PC-9 (cell line): ENCODE measurements around the gene SNAP23. TPM values are rescaled to one million over a fixed set of nuclear protein-coding genes. Genes with fewer than 3 reads are reported as not detected.
A peak's percentile ranks its signal among the peaks of the same experiment; 100 is the strongest.

Source experiments
- BruUV-seq: library from RNA; stranded (reverse); fragments of 400-500 nt; replicated peaks from 2 replicates; lab custom pipeline; 2021; lab: Mats Ljungman, UMichigan
- CTCF ChIA-PET: fragments of 300-600 bp; sonication (Branson Sonifier 250); formaldehyde crosslinking; loops from one replicate; lab custom pipeline; 2022; ENCODE audit warnings: antibody characterized with exemption; lab: Charles Lee
- POLR2A ChIA-PET: fragments of 300-600 bp; sonication (Branson Sonifier 250); formaldehyde crosslinking; loops from one replicate; lab custom pipeline; 2022; ENCODE audit warnings: antibody characterized with exemption; ENCODE audit not compliant: unreplicated experiment; lab: Charles Lee
- DNase-seq, 2 experiments: peaks; one replicate each; pipeline versions ENCODE4 v3.0.0 to v3.0.0-alpha.2; 2015 to 2022; ENCODE audit warnings: mixed read lengths in 1 of 2
- H2AFZ ChIP-seq: fragments of 200-600 bp; sonication (generic); 2 replicates; pipeline ENCODE4 v1.8.1; 2017; ENCODE audit warnings: antibody characterized with exemption
- H3F3A ChIP-seq: fragments of 200-600 bp; sonication (generic); 2 replicates; pipeline ENCODE4 v1.8.1; 2017; ENCODE audit warnings: antibody characterized with exemption, mild to moderate bottlenecking, low read depth; ENCODE audit not compliant: insufficient read depth
- H3K27ac ChIP-seq: fragments of 200-600 bp; sonication (generic); 2 replicates; pipeline ENCODE4 v1.6.1; 2016; ENCODE audit warnings: mixed run types
- H3K27me3 ChIP-seq: fragments of 200-600 bp; sonication (generic); 2 replicates; pipeline ENCODE4 v1.6.1; 2016; ENCODE audit warnings: low read depth, mixed run types; ENCODE audit not compliant: insufficient read depth
- H3K36me3 ChIP-seq: fragments of 200-600 bp; sonication (generic); 2 replicates; pipeline ENCODE4 v1.6.1; 2016; ENCODE audit warnings: low read depth, mixed run types
- H3K4me1 ChIP-seq: fragments of 200-600 bp; sonication (generic); replicated peaks from 2 replicates; pipeline ENCODE4 v1.6.1; 2016; ENCODE audit warnings: mixed run types; ENCODE audit not compliant: insufficient read depth
- H3K4me2 ChIP-seq: fragments of 200-600 bp; sonication (generic); 2 replicates; pipeline ENCODE4 v1.6.1; 2017; ENCODE audit warnings: mixed run types
- H3K4me3 ChIP-seq: fragments of 200-600 bp; sonication (generic); 2 replicates; pipeline ENCODE4 v1.6.1; 2016; ENCODE audit warnings: mixed run types
- H3K79me2 ChIP-seq: fragments of 200-600 bp; sonication (generic); 2 replicates; pipeline ENCODE4 v1.6.1; 2017; ENCODE audit warnings: low read depth, mixed run types
- H3K9me2 ChIP-seq: fragments of 200-600 bp; sonication (generic); 2 replicates; pipeline ENCODE4 v1.8.1; 2017; ENCODE audit warnings: mild to moderate bottlenecking; ENCODE audit not compliant: insufficient read depth
- H3K9me3 ChIP-seq: fragments of 200-600 bp; sonication (generic); 2 replicates; pipeline ENCODE4 v1.8.1; 2016; ENCODE audit warnings: low read depth; ENCODE audit not compliant: insufficient read depth
- H4K20me1 ChIP-seq: fragments of 200-600 bp; sonication (generic); 2 replicates; pipeline ENCODE4 v1.8.1; 2017; ENCODE audit not compliant: insufficient read depth
- EZH2 ChIP-seq: fragments of 200-600 bp; sonication (generic); IDR thresholded peaks from 2 replicates; pipeline ENCODE4 v1.8.0; 2017; ENCODE audit warnings: antibody characterized with exemption, low read depth
- intact Hi-C: fragments of 100-400 bp; cut with micrococcal nuclease; formaldehyde crosslinking; loops from one replicate; pipeline ENCODE4 v1.10.0; 2022; ENCODE audit not compliant: unreplicated experiment
- total RNA-seq: library from RNA; stranded (reverse); gene quantifications from 2 replicates; pipeline ENCODE4 v1.2.3, GENCODE V29; 2021
- TF ChIP-seq, protein P1 (sequence below): fragments of 200-600 bp; sonication (generic); conservative IDR thresholded peaks from 2 replicates; pipeline ENCODE4 v1.6.1; 2017; ENCODE audit warnings: mixed run types, antibody characterized with exemption, mild to moderate bottlenecking, moderate library complexity

SNAP23 gene
- total RNA-seq, 1 experiment from 2014 or later = 65.8 TPM

DNA sequence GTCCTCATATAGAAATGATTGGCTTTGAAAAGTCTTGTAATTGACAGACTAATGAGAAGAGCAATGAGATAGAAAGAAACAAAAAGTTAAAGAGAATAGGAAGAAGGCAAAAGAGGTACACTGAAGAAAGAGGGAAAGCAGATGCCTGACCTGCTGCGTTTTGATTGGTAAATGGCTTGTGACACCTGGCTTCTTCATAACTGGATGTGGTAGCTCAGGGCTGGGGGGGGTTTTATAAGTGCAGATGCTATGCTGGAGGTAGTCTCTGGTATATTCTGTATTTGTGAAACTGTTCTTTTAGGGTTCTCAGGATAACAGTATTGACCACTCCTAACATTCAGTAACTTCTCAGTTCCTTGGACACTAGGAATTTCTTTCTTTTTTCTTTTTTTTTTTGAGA lies 81.3 kb downstream of the SNAP23 start:
- Histone ChIP-seq H3F3A (no peaks in the 10 kb centered on the region), H2AFZ (no peak overlapping the region), H3K4me1 (no peaks in the 10 kb centered on the region; the same call in 1 of the 2 replicates), H3K36me3 (no peaks in the 10 kb centered on the region), H3K79me2 (no peaks in the 10 kb centered on the region), H3K9me3 (no peaks in the 10 kb centered on the region), H3K4me3 (no peak overlapping the region), H3K27me3 (peaks cover 16% of the 10 kb centered on the region), H3K9me2 (no peaks in the 10 kb centered on the region), H3K4me2 (no peak overlapping the region), H4K20me1 (no peaks in the 10 kb centered on the region), H3K27ac (no peak overlapping the region)
- ChIA-PET POLR2A (no interaction called here), CTCF (no interaction called here)
- DNase-seq = no peak
- TSS peak; percentile 28 for BruUV-seq
- intact Hi-C loops = no loop called here
- TF ChIP-seq EZH2 = no peak
- TF ChIP-seq, protein P1, sequence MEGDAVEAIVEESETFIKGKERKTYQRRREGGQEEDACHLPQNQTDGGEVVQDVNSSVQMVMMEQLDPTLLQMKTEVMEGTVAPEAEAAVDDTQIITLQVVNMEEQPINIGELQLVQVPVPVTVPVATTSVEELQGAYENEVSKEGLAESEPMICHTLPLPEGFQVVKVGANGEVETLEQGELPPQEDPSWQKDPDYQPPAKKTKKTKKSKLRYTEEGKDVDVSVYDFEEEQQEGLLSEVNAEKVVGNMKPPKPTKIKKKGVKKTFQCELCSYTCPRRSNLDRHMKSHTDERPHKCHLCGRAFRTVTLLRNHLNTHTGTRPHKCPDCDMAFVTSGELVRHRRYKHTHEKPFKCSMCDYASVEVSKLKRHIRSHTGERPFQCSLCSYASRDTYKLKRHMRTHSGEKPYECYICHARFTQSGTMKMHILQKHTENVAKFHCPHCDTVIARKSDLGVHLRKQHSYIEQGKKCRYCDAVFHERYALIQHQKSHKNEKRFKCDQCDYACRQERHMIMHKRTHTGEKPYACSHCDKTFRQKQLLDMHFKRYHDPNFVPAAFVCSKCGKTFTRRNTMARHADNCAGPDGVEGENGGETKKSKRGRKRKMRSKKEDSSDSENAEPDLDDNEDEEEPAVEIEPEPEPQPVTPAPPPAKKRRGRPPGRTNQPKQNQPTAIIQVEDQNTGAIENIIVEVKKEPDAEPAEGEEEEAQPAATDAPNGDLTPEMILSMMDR = no peak

DNA sequence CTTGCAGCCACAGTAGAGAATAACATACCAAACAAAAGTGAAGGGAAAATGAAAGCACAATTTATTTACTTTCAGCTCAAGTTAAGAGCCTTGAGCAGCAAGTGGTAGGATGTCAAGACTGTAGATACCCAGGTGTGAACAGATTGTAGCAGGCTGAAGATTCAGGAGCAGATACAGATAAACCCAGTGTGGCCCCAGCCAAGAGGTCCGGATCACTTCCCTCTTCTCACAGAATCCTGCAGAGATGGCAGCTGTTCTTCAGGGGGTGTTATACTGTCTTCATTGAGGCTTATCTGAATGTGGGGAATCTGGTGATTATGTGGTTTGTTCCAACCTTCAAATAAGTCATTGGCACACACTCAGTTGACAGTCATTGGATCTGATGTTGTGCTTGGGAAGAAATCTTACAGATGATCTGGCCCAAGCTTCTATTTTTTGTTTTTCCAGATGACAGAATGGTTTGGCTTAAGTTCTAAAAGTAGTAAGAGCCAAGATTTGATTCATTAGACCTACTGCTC lies 82.1 kb downstream of the SNAP23 start:
- POLR2A ChIA-PET = no interaction called here
- Histone ChIP-seq H3K36me3 (no peaks in the 10 kb centered on the region), H3K79me2 (no peaks in the 10 kb centered on the region), H2AFZ (no peak overlapping the region), H4K20me1 (no peaks in the 10 kb centered on the region), H3K27me3 (peaks cover 16% of the 10 kb centered on the region), H3K4me1 (no peaks in the 10 kb centered on the region; the same call in 1 of the 2 replicates), H3K27ac (no peak overlapping the region), H3K4me3 (no peak overlapping the region), H3K9me2 (no peaks in the 10 kb centered on the region), H3K9me3 (no peaks in the 10 kb centered on the region), H3F3A (no peaks in the 10 kb centered on the region), H3K4me2 (no peak overlapping the region)
- no TSS peak for BruUV-seq
- CTCF ChIA-PET = no interaction called here
- intact Hi-C loops = no loop called here
- TF ChIP-seq, protein P1 = no peak
- TF ChIP-seq EZH2 = no peak
- DNase-seq = no peak

DNA sequence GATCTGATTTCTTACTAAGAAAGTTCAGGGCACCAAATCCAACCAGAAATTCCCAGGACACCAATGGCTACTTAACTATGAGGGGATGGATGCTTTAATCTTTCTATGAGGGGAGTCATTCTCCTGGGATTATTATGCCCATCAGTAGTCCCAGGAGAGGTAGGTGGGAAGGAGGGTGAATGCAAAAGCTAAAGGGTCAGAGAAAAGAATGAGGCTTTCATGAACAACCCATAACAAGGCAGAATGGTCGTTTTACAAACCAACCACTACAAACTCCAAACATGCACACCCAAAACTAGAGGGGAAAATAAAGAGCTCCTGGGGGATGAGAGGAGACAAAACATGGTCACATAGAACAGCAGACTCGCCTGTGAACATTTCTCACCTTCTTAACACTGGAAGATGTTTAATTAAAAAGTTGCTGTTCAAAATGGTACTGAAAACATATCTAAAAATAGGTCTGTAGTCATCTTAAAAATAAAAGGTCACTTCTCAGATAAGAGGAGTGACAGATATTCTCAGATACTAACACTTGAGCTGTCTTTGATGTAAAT lies 83.6 kb downstream of the SNAP23 start:
- Histone ChIP-seq H3K27ac (no peak overlapping the region), H3K79me2 (no peaks in the 10 kb centered on the region), H4K20me1 (no peaks in the 10 kb centered on the region), H3K4me1 (no peaks in the 10 kb centered on the region; the same call in 1 of the 2 replicates), H3K4me3 (no peak overlapping the region), H3F3A (no peaks in the 10 kb centered on the region), H2AFZ (no peak overlapping the region), H3K9me3 (no peaks in the 10 kb centered on the region), H3K27me3 (peaks cover 16% of the 10 kb centered on the region), H3K9me2 (no peaks in the 10 kb centered on the region), H3K4me2 (no peak overlapping the region), H3K36me3 (no peaks in the 10 kb centered on the region)
- no TSS peak for BruUV-seq
- DNase-seq = no peak
- TF ChIP-seq, protein P1 = no peak
- no peak for TF ChIP-seq EZH2
- CTCF ChIA-PET = no interaction called here
- intact Hi-C loops = no loop called here
- POLR2A ChIA-PET = no interaction called here
